ENCODE data around the gene ANKRD13A.

Gene ANKRD13A

GRCh38 chr12:109998904-109999648 is at the start of gene ANKRD13A:
TSS of gene ANKRD13A (plus strand) at chr12:109999430. CDS start at chr12:109999689, 259 bp downstream.
- peak; percentile 89 for DNase-seq (ENCODE audit: low spot score)

- no peak for DNase-seq (ENCODE audit: low spot score)
Measured at GRCh38 chr12:109950625-109951024, 48.6 kb upstream of the ANKRD13A start.

GRCh38 chr12:109951136-109951535 is 48.1 kb upstream of the ANKRD13A start:
- no peak for DNase-seq (ENCODE audit: low spot score)

- no peak for DNase-seq (ENCODE audit: low spot score)
Measured at GRCh38 chr12:109951751-109952150, 47.5 kb upstream of the ANKRD13A start.

- no peak for DNase-seq (ENCODE audit: low spot score)
Measured at GRCh38 chr12:109952160-109952858, 46.9 kb upstream of the ANKRD13A start.

- no peak for DNase-seq (ENCODE audit: low spot score)
Measured at GRCh38 chr12:109952873-109953272, 46.4 kb upstream of the ANKRD13A start.

DNA sequence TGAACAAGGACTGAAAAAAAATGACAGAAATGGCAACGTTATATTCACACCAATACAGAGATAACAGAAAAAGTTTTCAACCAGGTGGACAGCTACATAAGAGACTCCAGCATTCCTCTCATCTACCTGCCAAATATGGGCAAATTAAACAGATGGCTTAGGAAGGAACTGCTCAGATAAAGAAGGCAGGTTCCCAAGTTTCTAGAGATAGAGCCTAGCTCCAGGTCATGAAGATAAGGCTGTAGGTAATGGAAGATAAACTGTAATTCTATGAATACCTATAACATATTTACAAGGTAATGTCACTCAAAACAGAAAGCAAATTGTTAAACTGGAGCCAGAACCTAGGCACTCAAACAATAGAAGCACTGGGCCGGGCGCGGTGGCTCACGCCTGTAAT is 45.6 kb upstream of the ANKRD13A start:
- no peak for DNase-seq (ENCODE audit: low spot score)

DNA sequence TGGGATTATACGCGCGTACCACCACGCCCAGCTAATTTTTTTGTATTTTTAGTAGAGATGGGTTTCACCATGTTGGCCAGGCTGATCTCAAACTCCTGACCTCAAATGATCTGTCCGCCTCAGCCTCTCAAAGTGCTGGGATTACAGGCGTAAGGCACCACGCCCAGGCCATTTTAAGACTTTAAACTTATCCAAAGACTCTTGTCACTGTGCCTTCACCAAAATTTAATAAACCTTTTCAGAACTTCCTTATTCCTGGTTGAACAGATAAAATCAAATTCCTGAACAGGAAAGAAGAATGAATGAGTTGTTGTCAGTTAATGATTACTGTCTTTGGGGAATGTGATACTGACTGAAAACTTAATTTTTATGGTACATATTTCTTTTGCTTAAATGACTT is 40.9 kb upstream of the ANKRD13A start:
- DNase-seq (ENCODE audit: low spot score): no peak

GRCh38 chr12:109959411-109960093 is 39.7 kb upstream of the ANKRD13A start:
- DNase-seq (ENCODE audit: low spot score): no peak

DNA sequence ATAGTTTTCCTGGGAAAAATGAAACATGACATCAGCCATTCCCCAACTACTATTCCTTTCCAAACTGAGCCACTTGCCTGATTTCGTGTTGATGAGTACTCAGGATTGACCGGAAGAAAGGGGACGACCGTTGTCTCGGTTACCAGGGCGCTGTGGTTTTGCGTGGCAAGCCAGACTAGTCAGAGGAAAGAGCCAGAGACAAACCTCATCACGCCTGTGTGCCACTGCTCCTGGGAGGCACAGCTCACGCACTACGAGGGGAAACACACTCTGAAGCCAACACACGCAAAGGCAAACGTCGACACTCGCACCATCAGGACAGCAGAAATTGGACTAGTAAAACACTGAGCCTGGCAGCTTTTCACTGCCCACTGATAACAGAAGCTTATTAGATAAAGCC is 38.0 kb upstream of the ANKRD13A start:
- no peak for DNase-seq (ENCODE audit: low spot score)

DNA sequence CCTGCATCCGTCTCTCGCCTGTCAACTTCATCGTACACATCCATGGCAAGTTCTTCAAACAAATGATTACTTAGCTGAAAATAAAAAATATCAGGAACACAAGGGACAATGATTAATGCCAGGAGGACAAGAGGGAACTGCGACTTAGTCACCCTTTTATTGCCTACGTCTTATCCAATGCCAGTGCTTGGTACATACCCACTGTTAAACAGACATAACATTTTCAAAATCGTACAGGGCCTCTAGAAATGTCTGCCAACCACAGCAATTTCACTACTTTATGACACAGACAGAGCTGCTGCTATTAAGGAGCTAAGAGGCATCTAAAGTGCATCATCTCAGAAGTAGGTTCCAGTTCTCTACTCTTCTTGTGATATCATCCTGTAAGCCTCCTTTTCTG is 37.6 kb upstream of the ANKRD13A start:
- no peak for DNase-seq (ENCODE audit: low spot score)

DNA sequence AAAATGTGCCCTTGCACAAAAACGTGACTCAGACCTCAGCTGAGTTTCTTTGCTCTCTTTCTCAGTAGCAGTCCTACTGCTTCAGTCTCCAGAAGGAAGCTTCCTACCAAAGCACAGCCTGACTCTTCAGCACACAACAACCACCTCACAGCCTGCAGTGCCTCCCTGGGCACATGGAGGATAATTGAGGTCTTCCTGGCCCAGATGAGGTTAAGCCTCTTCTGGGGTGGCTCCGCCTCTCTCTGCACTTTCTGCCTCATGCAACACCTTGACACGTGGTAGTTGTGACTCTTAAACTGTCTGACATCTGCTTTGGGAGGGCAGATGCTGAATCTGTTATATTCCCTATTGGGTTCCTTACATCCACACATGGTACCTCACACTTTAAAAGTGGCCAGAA is 36.8 kb upstream of the ANKRD13A start:
- DNase-seq (ENCODE audit: low spot score): no peak

DNA sequence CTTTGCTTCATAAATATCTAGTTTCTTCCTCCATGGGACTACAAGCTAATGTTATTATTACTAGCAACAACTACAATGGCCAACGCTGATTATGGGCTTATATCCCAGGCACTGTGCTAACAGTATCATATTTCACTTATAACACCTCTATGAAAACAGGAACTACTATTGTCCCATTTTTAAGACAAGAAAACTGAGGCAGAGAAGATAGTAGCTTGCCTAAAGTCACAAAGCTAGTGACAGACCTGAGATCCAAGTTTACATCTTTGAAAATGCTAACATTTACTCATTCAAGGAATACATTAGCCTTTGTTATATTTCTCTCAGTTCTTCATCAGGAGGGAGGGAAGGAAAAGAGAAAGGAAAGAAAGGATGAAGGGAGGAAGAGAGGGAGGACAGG is 35.9 kb upstream of the ANKRD13A start:
- DNase-seq (ENCODE audit: low spot score): no peak

DNA sequence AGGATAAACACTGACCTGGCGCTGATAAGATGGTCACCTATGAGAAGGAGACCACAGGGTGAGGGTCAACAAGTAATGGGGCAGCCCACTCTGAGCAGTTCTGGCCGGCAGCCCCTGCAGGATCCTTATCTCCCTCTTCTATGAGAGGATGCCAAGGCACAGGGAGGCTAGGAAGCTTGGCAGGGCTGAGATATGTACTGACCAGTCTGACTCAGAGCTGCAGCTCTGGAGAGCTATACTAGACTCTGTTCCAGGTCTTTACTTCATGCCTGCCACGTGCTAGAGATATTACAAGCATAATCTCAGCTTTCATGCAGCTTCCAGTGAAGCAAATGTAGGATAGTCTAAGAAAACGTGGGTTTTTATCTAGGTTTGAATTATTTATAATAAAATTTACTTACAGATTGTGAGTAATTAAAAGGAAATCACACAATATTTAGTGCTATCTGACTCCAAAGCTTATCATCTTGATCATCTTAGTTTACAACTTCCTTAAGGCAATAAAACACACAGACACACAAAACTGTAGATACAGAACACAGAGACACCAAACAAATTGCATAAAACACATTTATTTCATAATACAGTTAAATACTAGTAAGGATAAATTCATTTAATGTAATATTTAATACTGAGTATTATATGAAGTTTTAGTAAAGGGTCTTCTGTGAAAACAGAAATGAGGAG is 35.3 kb upstream of the ANKRD13A start:
- DNase-seq (ENCODE audit: low spot score): no peak

DNA sequence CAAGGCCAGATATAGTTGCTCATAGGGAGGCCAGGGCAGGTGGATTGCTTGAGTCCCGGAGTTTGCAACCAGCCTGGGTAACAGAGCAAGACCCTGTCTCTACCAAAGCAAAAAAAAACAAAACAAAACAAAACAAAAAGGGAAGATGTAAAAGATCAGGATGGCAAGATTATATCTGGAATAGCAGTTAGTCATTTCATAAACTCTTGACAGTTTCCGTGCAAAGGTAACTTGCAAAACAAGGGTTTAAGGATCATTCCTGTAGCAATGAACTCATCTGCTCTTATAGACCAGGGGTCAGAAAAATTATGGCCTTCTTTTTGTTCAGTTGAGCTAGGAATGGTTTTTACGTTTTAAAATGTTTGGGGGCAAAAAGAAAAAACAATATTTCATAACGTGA is 32.7 kb upstream of the ANKRD13A start:
- no peak for DNase-seq (ENCODE audit: low spot score)

DNA sequence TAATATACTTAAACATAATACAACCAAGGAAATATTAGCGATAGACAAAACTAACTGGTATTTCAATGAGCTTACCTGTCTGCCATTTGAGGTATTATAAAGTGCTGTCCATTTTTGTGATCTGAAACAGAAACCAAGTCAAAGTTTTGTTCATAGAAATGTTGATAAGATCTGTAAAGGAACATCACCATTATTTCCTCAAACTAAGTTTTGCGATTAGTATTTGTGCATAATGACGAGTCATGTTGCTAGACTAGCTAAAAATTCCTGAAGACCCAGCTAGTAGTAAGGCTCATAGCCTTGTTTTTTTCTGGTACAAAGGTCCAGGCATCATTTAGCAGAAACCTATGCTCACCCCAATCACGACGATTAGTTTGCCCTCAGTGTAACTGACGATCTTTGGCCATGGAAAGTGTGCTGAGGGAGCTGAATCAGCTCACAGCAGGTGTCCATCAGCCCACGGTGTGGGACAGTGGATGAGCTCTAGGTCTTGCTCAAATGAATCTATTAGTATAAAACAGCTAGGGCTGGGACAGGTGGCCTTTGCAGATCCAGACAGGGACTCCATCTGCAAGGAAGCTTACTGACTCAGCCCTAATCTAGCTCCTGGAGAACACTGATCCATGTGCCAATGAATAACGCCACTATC is 31.7 kb upstream of the ANKRD13A start:
- no peak for DNase-seq (ENCODE audit: low spot score)

DNA sequence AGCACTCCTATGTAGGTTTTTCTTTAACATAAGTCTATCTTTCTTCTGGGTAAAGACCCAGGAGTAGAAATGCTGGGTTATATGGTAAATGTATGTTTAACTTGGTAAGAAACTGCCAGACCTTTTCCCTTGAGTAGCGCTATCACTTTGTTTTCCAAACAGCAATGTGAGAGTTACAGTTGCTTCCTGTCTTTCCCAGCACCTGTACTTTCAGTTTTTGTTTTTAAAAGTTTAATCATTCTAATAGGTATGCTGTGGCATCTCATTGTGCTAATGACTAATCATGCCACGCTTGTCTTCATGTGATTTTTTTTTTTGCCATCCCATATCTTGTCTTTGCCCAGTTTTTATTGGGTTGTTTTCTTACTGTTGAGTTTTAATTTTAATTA is 31.2 kb upstream of the ANKRD13A start:
- no peak for DNase-seq (ENCODE audit: low spot score)

DNA sequence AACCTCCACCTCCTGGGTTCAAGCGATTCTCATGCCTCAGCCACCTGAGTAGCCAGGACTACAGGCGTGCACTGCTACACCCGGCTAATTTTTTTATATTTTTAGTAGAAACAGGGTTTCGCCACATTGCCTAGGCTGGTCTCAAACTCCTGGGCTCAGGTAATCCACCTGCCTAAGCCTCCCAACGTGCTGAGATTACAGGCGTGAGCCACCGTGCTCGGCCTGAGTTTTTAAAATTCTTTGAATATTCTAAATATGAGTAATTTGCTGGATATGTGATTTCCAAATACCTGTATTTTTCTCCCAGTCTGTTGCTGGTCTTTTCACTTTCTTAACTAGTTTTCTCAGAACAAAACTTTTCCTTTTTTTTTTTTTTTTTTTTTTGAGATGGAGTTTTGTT is 30.4 kb upstream of the ANKRD13A start:
- no peak for DNase-seq (ENCODE audit: low spot score)

GRCh38 chr12:109972821-109973220 is 26.4 kb upstream of the ANKRD13A start:
- DNase-seq (ENCODE audit: low spot score): no peak

DNA sequence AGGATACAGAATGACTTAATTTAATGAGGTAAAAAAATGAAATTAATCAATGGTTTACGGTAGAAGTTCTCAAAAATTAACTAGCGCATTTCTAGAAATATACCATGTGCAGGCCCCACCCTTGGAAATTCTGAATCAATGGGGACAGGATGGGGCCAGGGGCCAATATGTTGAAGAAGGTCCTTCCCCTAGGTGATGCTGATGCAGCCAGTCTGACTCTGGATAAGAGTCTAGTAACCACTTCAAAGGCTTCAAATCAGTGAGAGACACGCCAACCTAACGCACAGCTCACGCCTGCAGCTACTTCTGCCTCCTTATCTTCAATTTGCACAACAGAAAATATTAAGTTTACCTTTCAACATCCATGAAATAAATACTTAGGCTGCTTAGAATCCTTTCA is 17.9 kb upstream of the ANKRD13A start:
- DNase-seq (ENCODE audit: low spot score): no peak

DNA sequence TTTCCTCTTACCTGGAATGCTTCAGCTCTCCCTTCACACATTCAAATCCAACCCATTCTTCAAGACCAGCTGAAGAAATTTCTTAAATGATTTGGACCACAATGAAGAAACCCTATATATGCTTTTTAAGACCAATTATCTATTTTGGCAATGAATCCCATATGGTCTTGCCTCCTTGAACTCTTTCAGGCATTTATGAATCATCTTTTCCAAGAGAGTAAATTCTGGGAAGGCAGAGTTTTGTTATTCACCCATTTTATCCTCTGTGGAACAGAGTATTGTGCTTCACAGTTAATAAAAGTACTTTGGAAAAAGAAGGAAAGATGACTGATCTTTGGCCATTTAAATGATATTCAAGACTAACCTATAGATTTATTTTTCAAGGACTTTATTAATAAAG is 17.0 kb upstream of the ANKRD13A start:
- DNase-seq (ENCODE audit: low spot score): no peak
